Osteoblast (primary cell): ENCODE results near the gene FOXO3. TPM values are rescaled to one million over a fixed set of nuclear protein-coding genes. Genes with fewer than 3 reads are reported as not detected.

Source experiments
- DNase-seq: peaks from one replicate; pipeline ENCODE4 v3.0.0; 2011; ENCODE audit warnings: low spot score, mixed read lengths; ENCODE audit not compliant: insufficient read length; ENCODE audit errors: missing footprints
- H2AFZ ChIP-seq: 2 replicates; pipeline ENCODE4 v1.6.0; 2011; ENCODE audit warnings: mild to moderate bottlenecking, low read length
- H3K27ac ChIP-seq: 2 replicates; pipeline ENCODE4 v1.5.1; 2011; ENCODE audit warnings: mild to moderate bottlenecking, low read depth, low read length, moderate library complexity
- H3K27me3 ChIP-seq: 2 replicates; pipeline ENCODE4 v1.6.0; 2012; ENCODE audit warnings: mild to moderate bottlenecking, control low read depth, inconsistent platforms, low read length, moderate library complexity; ENCODE audit not compliant: insufficient read depth
- H3K36me3 ChIP-seq: 2 replicates; pipeline ENCODE4 v1.5.1; 2011; ENCODE audit warnings: mild to moderate bottlenecking, low read length, control low read depth, moderate library complexity; ENCODE audit not compliant: insufficient read depth
- H3K4me1 ChIP-seq: 2 replicates; pipeline ENCODE4 v1.5.1; 2011; ENCODE audit warnings: mild to moderate bottlenecking, low read length, control low read depth, moderate library complexity; ENCODE audit not compliant: insufficient read depth
- H3K4me2 ChIP-seq: 2 replicates; pipeline ENCODE4 v1.6.0; 2011; ENCODE audit warnings: mild to moderate bottlenecking, low read length; ENCODE audit not compliant: insufficient read depth
- H3K4me3 ChIP-seq: fragments of 200-600 bp; sonication (generic); 3 replicates; pipeline ENCODE4 v1.5.1; 2012; ENCODE audit warnings: mild to moderate bottlenecking, low read length, inconsistent platforms; ENCODE audit not compliant: insufficient read depth
- H3K79me2 ChIP-seq: 2 replicates; pipeline ENCODE4 v1.6.0; 2012; ENCODE audit warnings: mild to moderate bottlenecking, low read length, control low read depth, inconsistent platforms; ENCODE audit not compliant: insufficient read depth
- H3K9me3 ChIP-seq: 2 replicates; pipeline ENCODE4 v1.5.1; 2011; ENCODE audit warnings: low read depth, low read length, control low read depth
- H4K20me1 ChIP-seq: 2 replicates; pipeline ENCODE4 v1.6.0; 2012; ENCODE audit warnings: mild to moderate bottlenecking, low read length, control low read depth; ENCODE audit not compliant: insufficient read depth
- total RNA-seq: library from RNA; depleted of rRNA; stranded (reverse); fragments of >200 nt; gene quantifications from 2 replicates; pipeline ENCODE4 v1.2.3, GENCODE V29; 2012
- TF ChIP-seq, protein P1 (sequence below): IDR thresholded peaks from 2 replicates; pipeline ENCODE4 v1.5.1; 2011; ENCODE audit warnings: mild to moderate bottlenecking, low read depth, low read length, moderate library complexity; ENCODE audit errors: extremely low read depth

Gene FOXO3
- total RNA-seq, 1 donor = 53.2 TPM

- Histone ChIP-seq H3K36me3 (no peaks in the 10 kb centered on the region), H3K4me2 (no peak overlapping the region), H3K79me2 (no peaks in the 10 kb centered on the region), H4K20me1 (no peaks in the 10 kb centered on the region), H3K9me3 (no peaks in the 10 kb centered on the region), H2AFZ (no peak overlapping the region), H3K4me3 (no peak overlapping the region), H3K4me1 (no peaks in the 10 kb centered on the region), H3K27me3 (no peaks in the 10 kb centered on the region), H3K27ac (no peak overlapping the region)
- no peak for DNase-seq
- TF ChIP-seq, protein P1, sequence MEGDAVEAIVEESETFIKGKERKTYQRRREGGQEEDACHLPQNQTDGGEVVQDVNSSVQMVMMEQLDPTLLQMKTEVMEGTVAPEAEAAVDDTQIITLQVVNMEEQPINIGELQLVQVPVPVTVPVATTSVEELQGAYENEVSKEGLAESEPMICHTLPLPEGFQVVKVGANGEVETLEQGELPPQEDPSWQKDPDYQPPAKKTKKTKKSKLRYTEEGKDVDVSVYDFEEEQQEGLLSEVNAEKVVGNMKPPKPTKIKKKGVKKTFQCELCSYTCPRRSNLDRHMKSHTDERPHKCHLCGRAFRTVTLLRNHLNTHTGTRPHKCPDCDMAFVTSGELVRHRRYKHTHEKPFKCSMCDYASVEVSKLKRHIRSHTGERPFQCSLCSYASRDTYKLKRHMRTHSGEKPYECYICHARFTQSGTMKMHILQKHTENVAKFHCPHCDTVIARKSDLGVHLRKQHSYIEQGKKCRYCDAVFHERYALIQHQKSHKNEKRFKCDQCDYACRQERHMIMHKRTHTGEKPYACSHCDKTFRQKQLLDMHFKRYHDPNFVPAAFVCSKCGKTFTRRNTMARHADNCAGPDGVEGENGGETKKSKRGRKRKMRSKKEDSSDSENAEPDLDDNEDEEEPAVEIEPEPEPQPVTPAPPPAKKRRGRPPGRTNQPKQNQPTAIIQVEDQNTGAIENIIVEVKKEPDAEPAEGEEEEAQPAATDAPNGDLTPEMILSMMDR = no peak
These were observed 37.0 kb upstream of the FOXO3 start for GRCh38 chr6:108523697-108524096.

DNA sequence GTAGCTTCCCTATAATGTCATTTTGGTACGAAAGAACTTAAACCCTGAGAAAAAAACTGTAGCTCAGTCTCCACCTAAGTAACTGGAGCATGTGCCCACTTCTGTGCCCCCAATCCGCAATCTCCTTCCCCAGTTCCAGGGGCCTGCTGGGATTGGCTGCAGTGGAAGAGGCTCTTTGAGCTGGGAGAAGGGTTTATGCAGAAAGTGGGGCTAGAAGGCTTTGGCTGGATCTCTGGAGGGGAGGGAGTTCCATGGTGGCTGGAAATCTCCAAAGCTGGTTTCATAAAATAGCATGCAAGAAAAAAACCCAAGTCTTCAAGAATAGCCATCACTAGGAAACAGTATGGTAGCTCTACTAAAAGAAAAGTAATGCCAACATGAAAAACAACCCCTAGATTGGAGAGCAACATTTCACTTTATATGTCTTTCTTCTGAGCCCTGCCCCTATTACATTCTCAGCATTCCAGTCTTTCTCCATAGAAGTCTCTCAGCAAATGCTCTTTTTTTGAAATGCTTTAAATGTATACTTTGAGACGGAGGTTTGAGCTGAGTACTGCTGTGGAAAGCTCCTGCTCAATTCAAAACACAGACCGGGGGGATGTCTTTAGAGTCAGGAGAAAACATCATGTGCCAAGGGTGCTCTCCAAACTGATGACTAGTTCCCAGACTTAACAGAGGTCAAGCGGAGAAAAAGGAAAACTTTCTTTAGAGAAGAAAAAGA lies 36.0 kb upstream of the FOXO3 start:
- H3K4me2 ChIP-seq = no peak overlapping the region
- no peak overlapping the region for H3K4me3 ChIP-seq
- H3K27me3 ChIP-seq = no peaks in the 10 kb centered on the region
- no peak overlapping the region for H3K27ac ChIP-seq
- no peaks in the 10 kb centered on the region for H3K4me1 ChIP-seq
- no peaks in the 10 kb centered on the region for H3K36me3 ChIP-seq
- DNase-seq = no peak
- no peaks in the 10 kb centered on the region for H4K20me1 ChIP-seq
- H2AFZ ChIP-seq = no peak overlapping the region
- H3K79me2 ChIP-seq = no peaks in the 10 kb centered on the region
- TF ChIP-seq, protein P1 = no peak
- no peaks in the 10 kb centered on the region for H3K9me3 ChIP-seq

GRCh38 chr6:108526739-108527174 lies 34.0 kb upstream of the FOXO3 start:
- Histone ChIP-seq H3K9me3 (no peaks in the 10 kb centered on the region), H3K27ac (no peak overlapping the region), H3K4me3 (no peak overlapping the region), H3K4me1 (no peaks in the 10 kb centered on the region), H3K36me3 (no peaks in the 10 kb centered on the region), H3K79me2 (no peaks in the 10 kb centered on the region), H3K4me2 (no peak overlapping the region), H3K27me3 (no peaks in the 10 kb centered on the region), H2AFZ (no peak overlapping the region), H4K20me1 (no peaks in the 10 kb centered on the region)
- TF ChIP-seq, protein P1 = peak; percentile 75
- no peak for DNase-seq

GRCh38 chr6:108528878-108529277 lies 31.8 kb upstream of the FOXO3 start:
- no peak overlapping the region for H3K27ac ChIP-seq
- no peak overlapping the region for H3K4me3 ChIP-seq
- H3K27me3 ChIP-seq = no peaks in the 10 kb centered on the region
- H4K20me1 ChIP-seq = no peaks in the 10 kb centered on the region
- no peak overlapping the region for H2AFZ ChIP-seq
- H3K4me1 ChIP-seq = no peaks in the 10 kb centered on the region
- H3K9me3 ChIP-seq = no peaks in the 10 kb centered on the region
- H3K4me2 ChIP-seq = no peak overlapping the region
- no peaks in the 10 kb centered on the region for H3K36me3 ChIP-seq
- no peaks in the 10 kb centered on the region for H3K79me2 ChIP-seq
- TF ChIP-seq, protein P1 = no peak
- no peak for DNase-seq
